ENCODE data around the gene FAM53B.

Gene FAM53B

DNA sequence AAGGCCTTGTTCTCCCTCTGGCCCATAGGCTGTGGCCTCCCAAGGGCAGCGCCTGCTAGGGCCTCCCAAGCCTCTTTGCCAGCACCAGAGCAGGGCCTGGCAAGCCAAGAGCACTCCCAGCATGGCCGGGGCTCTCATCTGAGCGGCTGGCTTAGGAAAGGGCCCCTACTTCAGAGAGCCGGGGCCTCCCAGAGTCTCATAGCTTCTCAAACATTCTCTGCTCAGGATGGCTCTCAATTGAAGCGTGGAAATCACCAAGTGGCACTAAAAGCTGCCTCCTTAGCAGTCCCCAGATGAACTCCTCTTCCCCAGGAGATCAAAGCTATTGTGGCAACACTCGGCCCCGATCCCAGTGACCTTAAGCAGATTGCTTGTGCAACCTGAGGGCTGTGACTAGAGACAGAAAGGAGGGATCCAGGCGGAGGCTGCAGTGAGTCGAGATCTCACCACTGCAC, 69.4 kb downstream of the FAM53B start:
- Histone ChIP-seq H3K27ac (peak overlapping the region in 10 of 21 experiments; percentile 13 to 62 (median 38)), H3K4me3 (no peak overlapping the region)

GRCh38 chr10:124672181-124672638, 72.0 kb downstream of the FAM53B start:
- Histone ChIP-seq H3K27ac (peak overlapping the region in 19 of 21 experiments; percentile 6 to 81 (median 44)), H3K4me3 (no peak overlapping the region)

DNA sequence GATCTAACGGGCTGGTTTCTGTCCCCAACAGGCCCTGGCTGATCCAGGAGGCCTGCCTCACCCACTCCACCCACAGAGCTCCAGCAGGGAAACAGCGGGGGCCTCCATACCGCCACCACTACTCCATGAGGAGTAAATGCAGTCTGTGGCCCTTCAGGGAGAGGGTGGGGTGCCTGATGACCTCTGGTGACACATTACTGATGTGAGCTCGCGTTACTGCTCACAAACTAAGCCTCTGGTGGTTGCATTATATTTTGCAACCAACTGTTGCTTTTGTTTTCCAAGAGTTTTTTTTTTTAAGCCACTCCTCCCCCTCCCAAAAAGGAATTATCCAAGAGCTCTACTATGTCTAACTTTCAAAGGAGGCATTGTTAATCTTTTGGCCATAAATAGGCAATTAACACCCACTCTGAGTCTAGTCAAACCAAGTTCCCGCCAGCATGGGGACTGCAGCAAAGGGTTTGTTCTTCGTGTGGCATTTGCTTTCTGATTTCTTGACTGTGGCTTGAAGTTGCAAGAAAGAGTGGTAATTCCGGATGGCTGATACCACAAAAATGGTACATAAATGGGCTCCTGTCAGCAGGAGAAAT, 72.6 kb downstream of the FAM53B start:
- Histone ChIP-seq H3K4me3 (no peak overlapping the region), H3K27ac (peak overlapping the region in 19 of 21 experiments; percentile 6 to 81 (median 43))

- H3K4me3 ChIP-seq: no peak overlapping the region
- peak overlapping the region in 16 of 21 experiments; percentile 6 to 81 (median 52) for H3K27ac ChIP-seq
Measured at GRCh38 chr10:124670849-124671248, 73.3 kb downstream of the FAM53B start.

DNA sequence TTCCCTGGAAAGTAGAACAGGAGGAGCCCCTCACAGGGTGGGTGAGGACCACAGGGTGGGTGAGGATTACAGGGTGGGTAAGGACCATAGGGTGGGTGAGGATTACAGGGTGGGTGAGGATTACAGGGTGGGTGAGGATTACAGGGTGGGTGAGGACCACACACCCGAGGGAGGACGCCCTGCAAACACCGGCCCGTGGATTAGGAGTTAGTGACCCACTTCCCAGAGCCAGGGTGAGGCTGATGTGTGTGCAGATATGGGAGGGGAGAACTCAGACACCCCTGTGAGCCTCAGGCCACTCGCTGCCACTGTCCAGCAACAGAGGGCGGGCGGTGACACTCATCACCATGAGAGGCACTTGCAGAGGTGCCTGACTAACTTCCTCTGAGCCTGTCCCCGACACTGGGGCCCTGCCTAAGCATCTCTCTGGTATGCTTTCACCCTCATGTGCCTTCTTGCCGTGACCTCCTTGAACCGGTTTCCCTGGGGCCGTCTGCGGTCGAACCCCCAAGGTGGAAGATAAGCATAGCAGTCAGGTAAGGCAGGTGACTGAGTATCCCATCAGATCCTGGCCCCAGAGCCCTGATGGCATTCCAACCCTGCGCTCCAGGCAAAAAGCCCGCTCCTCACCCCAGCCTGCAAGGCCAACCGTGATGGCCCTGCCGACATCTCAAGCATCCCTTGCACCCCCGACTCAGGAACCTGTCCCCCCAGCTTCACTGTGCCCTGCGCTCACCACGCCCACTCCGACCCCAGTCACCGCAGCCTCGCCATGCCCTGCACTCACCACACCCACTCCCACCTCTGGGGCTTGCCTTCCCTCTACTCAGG, 74.1 kb downstream of the FAM53B start:
- Histone ChIP-seq H3K27ac (peak overlapping the region in 12 of 21 experiments; percentile 8 to 81 (median 58)), H3K4me3 (no peak overlapping the region)

DNA sequence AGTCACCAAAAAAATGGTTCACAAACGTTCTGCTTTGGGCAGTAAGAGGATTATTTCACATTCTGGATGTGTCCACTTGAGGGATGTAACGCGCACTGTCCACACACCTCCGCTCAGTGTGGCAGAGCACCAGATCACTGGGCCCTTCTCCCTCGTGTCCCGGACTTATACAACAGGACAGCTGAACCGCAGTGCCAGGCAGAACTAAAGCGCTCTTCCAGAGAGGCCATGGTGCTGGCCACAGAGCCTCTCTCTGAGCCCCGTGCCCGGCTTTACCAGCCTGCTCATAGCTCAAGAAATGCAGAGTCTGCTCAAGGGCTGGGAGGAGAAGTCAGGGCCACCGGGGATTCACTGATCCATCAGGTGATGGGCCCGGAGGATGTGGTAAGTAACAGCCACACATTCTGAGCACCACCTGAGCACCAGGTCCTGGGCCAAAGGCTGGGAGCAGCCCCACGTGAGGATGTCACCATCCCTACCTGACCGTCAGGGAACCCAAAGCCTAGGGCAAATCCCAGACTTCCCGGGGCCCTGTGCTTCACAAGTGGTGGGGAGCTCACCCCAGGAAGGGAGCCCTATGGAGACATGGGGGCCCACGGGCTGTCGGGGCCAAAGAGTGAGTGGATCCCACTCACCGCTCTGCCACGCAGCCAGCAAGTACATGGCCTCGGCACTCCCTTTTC, 74.9 kb downstream of the FAM53B start:
- Histone ChIP-seq H3K27ac (peak overlapping the region in 13 of 21 experiments; percentile 2 to 68 (median 56)), H3K4me3 (no peak overlapping the region)

- Histone ChIP-seq H3K27ac (peak overlapping the region in 14 of 21 experiments; percentile 4 to 68 (median 55)), H3K4me3 (no peak overlapping the region)
Measured at GRCh38 chr10:124668517-124669051, 75.6 kb downstream of the FAM53B start.

GRCh38 chr10:124667425-124668345, 76.5 kb downstream of the FAM53B start:
- peak overlapping the region in 12 of 21 experiments; percentile 5 to 68 (median 54) for H3K27ac ChIP-seq
- H3K4me3 ChIP-seq: no peak overlapping the region

GRCh38 chr10:124666494-124666893, 77.7 kb downstream of the FAM53B start:
- peak overlapping the region in 6 of 21 experiments; percentile 7 to 45 (median 27) for H3K27ac ChIP-seq

DNA sequence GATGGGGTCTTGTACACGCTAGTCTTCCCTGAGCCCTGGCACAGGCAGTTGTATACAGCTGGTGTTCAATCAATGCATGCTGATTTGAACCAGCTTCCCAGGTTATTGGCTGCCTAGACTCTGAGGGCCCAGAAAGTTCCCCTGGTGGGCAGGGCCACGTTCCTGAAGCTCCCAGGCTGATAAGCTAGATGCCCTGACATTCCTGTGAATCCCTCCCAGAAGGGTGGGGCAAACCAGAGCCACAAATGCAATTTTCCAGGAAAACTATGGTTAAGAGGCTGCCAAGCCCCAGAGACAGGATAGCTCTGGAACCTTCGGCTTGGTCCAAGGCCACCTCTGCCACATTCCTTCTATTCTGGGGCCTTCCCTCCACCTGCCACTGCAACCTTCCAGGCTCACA, 78.2 kb downstream of the FAM53B start:
- no peak overlapping the region for H3K4me3 ChIP-seq
- H3K27ac ChIP-seq: peak overlapping the region in 2 of 21 experiments; percentile 36 to 45

More at GRCh38 chr10:124666494-124666893, 77.7 kb downstream of the FAM53B start:
- no peak overlapping the region for H3K4me3 ChIP-seq

DNA sequence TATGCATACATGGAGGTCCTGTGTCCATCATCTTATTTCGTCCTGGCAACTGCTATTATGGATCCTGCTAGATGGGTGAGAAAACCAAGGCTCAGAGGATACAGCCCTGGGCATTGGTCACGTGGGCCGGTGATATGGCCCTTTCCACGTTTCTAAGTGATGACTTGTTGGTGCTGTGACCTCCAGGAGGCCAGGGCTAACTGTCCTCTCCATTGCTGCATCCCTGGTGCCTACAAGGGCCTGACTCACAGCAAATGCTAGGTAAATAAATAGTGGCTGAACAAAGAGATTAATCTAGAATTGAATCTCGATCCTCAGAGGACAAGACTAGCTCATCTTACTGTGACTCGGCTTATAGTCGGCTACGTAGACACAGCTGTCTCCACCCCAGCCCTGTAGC, 78.6 kb downstream of the FAM53B start:
- Histone ChIP-seq H3K4me3 (no peak overlapping the region), H3K27ac (peak overlapping the region in 4 of 21 experiments; percentile 2 to 45 (median 11))

DNA sequence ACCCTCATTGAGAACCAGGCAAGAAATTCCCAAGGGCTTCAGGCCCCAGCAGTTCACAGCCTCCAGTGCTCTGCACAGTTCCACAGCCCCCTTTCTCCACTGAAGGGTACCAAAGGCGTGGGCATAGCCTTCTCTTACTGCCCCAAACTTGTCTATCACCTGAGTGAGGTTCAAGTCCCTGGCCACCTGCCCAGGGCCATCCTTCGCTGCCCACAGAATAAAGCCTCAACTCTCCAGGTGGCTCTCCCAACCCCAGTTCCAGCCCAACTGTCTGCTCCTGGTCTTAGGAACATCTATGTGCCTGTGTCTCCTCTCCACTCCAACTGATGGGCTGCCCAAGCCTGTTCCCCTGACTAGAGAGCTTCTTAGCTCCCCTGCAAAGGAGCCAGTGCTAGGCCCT, 79.1 kb downstream of the FAM53B start:
- Histone ChIP-seq H3K4me3 (no peak overlapping the region), H3K27ac (peak overlapping the region in 5 of 21 experiments; percentile 2 to 45 (median 7))

- no peak overlapping the region for H3K4me3 ChIP-seq
Measured at GRCh38 chr10:124663766-124664360, 80.3 kb downstream of the FAM53B start.

GRCh38 chr10:124663228-124663627, 81.0 kb downstream of the FAM53B start:
- no peak overlapping the region for H3K27ac ChIP-seq

More at GRCh38 chr10:124663766-124664360, 80.3 kb downstream of the FAM53B start:
- H3K27ac ChIP-seq: no peak overlapping the region

GRCh38 chr10:124661660-124662180, 82.5 kb downstream of the FAM53B start:
- H3K27ac ChIP-seq: peak overlapping the region in 3 of 21 experiments; percentile 3 to 32 (median 25)
- H3K4me3 ChIP-seq: no peak overlapping the region

More at GRCh38 chr10:124663228-124663627, 81.0 kb downstream of the FAM53B start:
- no peak overlapping the region for H3K4me3 ChIP-seq

DNA sequence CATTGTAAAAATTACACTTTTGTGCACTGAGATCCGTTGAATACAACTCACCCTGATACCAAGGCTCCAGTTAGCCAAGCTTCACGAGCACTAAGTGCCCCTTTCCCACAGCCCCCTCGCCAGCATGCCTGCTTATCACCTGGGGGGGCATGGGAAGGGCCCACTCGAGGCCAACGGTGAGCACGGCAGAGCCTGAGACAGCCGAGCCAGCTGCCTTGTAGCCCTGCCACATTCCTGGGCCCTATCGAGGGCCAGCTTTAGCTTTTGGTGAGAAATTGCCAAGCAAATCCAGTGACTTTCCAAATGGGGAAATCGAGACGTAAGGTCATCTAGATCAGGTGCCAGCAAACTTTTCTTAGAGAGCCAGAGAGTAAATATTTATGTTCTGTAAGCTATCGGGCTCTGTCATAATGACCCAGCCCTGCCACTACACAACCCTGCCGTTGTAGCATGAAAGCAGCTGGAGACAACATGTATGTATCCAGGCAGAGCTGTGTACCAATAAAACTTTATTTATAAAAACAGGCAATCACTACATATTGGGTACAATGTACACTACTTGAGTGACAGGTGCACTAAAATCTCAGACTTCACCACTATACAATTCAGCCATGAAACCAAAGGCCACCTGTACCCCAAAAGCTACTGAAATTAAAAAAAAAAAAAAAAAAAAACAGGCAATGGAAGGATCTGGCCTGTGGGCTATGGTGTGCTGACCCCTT, 83.6 kb downstream of the FAM53B start:
- Histone ChIP-seq H3K4me3 (no peak overlapping the region), H3K27ac (peak overlapping the region in 5 of 21 experiments; percentile 18 to 82 (median 72))

DNA sequence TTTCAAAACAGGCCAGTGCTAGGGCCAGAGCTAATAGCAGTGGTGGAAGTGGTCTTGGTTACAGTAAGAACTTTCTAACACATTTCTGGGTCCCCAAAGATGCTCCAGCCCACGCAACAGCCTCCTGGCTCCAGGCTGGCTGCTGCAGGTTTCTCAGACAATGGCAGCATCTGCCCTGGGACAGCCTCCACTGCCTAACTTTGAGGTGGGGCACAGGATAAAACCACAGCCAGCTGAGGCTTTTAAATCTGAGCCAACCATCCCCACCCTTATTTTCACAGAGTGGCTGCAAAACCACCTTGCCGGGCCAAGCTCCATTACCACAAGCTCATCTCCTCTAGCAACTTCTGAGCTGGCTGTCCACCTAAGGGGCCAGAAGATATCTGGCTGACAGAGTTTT, 84.8 kb downstream of the FAM53B start:
- Histone ChIP-seq H3K4me3 (no peak overlapping the region), H3K27ac (peak overlapping the region in 14 of 21 experiments; percentile 10 to 82 (median 42))

Data from skin epidermis (tissue), 12 donors.